ENCODE measurements around the gene CES5A.

Gene CES5A

DNA sequence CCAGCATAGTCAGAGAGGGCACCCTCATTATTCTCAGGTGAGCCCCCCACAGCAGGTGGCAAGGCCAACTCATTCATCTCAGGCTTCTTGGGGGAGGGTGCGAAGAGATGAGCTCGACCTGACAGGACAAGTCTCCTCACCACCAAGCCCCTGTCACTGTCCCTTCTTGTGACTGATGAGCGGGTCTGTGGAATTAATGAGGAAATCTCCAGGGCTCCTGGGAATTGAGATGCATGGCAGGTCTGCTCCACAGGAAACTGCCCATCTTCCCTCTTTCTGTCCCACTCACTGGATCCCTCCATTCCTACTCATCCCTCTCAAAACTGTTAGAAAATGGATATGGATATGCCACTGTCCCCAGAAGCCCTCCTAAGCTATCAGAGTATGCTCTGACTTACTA lies 32.5 kb upstream of the CES5A start:
- Histone ChIP-seq H3K9ac (ENCODE audit: low read depth, low read length) (no peak overlapping the region), H3K79me2 (ENCODE audit: insufficient read depth, low read length) (no peaks in the 10 kb centered on the region), H3K9me3 (ENCODE audit: insufficient read depth, low read length, severe bottlenecking) (peaks cover 3% of the 10 kb centered on the region), H3K4me2 (ENCODE audit: insufficient read depth, low read length) (no peak overlapping the region), H3K36me3 (ENCODE audit: insufficient read depth, low read length) (no peaks in the 10 kb centered on the region), H3K4me3 (ENCODE audit: low read depth in 1 of 2, low read length in 2 of 2) (no peak overlapping the region), H3K4me1 (ENCODE audit: insufficient read depth, low read length) (no peaks in the 10 kb centered on the region), H3K27me3 (ENCODE audit: insufficient read depth, low read length, poor library complexity) (peaks cover 2% of the 10 kb centered on the region), H4K20me1 (ENCODE audit: insufficient read depth, low read length) (no peaks in the 10 kb centered on the region), H3K27ac (ENCODE audit: low read length) (no peak overlapping the region), H2AFZ (ENCODE audit: low read depth, low read length) (no peak overlapping the region)
- no peak for DNase-seq
- ATAC-seq (ENCODE audit: insufficient read depth, low read depth), result no peak
- TF ChIP-seq CTCF (IDR thresholded peaks at IDR 0.05; ENCODE audit: borderline replicate concordance, extremely low read depth, low read length, poor library complexity, severe bottlenecking) (no peak), EZH2 (IDR thresholded peaks at IDR 0.05; ENCODE audit: borderline replicate concordance, low read depth, low read length, severe bottlenecking) (no peak)

GRCh38 chr16:55906123-55906522 lies 30.9 kb upstream of the CES5A start:
- H4K20me1 ChIP-seq (ENCODE audit: insufficient read depth, low read length), result no peaks in the 10 kb centered on the region
- H3K79me2 ChIP-seq (ENCODE audit: insufficient read depth, low read length), result no peaks in the 10 kb centered on the region
- H2AFZ ChIP-seq (ENCODE audit: low read depth, low read length), result no peak overlapping the region
- peaks cover 3% of the 10 kb centered on the region for H3K9me3 ChIP-seq (ENCODE audit: insufficient read depth, low read length, severe bottlenecking)
- H3K27ac ChIP-seq (ENCODE audit: low read length), result no peak overlapping the region
- H3K4me1 ChIP-seq (ENCODE audit: insufficient read depth, low read length), result no peaks in the 10 kb centered on the region
- no peaks in the 10 kb centered on the region for H3K27me3 ChIP-seq (ENCODE audit: insufficient read depth, low read length, poor library complexity)
- no peak overlapping the region for H3K4me2 ChIP-seq (ENCODE audit: insufficient read depth, low read length)
- no peaks in the 10 kb centered on the region for H3K36me3 ChIP-seq (ENCODE audit: insufficient read depth, low read length)
- no peak for TF ChIP-seq EZH2 (IDR thresholded peaks at IDR 0.05; ENCODE audit: borderline replicate concordance, low read depth, low read length, severe bottlenecking)
- TF ChIP-seq CTCF (IDR thresholded peaks at IDR 0.05; ENCODE audit: borderline replicate concordance, extremely low read depth, low read length, poor library complexity, severe bottlenecking), result no peak
- DNase-seq, result no peak
- no peak overlapping the region for H3K9ac ChIP-seq (ENCODE audit: low read depth, low read length)
- ATAC-seq (ENCODE audit: insufficient read depth, low read depth), result no peak
- no peak overlapping the region for H3K4me3 ChIP-seq (ENCODE audit: low read depth in 1 of 2, low read length in 2 of 2)

- H3K36me3 ChIP-seq (ENCODE audit: insufficient read depth, low read length), result no peaks in the 10 kb centered on the region
- no peak overlapping the region for H3K9ac ChIP-seq (ENCODE audit: low read depth, low read length)
- H3K4me2 ChIP-seq (ENCODE audit: insufficient read depth, low read length), result no peak overlapping the region
- no peaks in the 10 kb centered on the region for H3K79me2 ChIP-seq (ENCODE audit: insufficient read depth, low read length)
- no peaks in the 10 kb centered on the region for H4K20me1 ChIP-seq (ENCODE audit: insufficient read depth, low read length)
- H3K4me1 ChIP-seq (ENCODE audit: insufficient read depth, low read length), result no peaks in the 10 kb centered on the region
- H3K27me3 ChIP-seq (ENCODE audit: insufficient read depth, low read length, poor library complexity), result no peaks in the 10 kb centered on the region
- no peak overlapping the region for H3K27ac ChIP-seq (ENCODE audit: low read length)
- TF ChIP-seq CTCF (IDR thresholded peaks at IDR 0.05; ENCODE audit: borderline replicate concordance, extremely low read depth, low read length, poor library complexity, severe bottlenecking) (no peak), EZH2 (IDR thresholded peaks at IDR 0.05; ENCODE audit: borderline replicate concordance, low read depth, low read length, severe bottlenecking) (no peak)
- H3K9me3 ChIP-seq (ENCODE audit: insufficient read depth, low read length, severe bottlenecking), result peaks cover 3% of the 10 kb centered on the region
- DNase-seq (no peak), ATAC-seq (ENCODE audit: insufficient read depth, low read depth) (no peak)
- no peak overlapping the region for H3K4me3 ChIP-seq (ENCODE audit: low read depth in 1 of 2, low read length in 2 of 2)
- H2AFZ ChIP-seq (ENCODE audit: low read depth, low read length), result no peak overlapping the region
Observed at GRCh38 chr16:55905651-55906050, 30.5 kb upstream of the CES5A start.

Measured in DND-41 (cell line).